Parathyroid adenoma (tissue), 2 donors: ENCODE data around the gene SOCS7.

Experiments
- H2AFZ ChIP-seq: fragments of 300-600 bp; sonication (generic); one replicate; pipeline ENCODE4 v1.7.0; 2017; ENCODE audit warnings: antibody characterized with exemption, mild to moderate bottlenecking
- H3K27ac ChIP-seq: fragments of 300-600 bp; sonication (generic); one replicate; pipeline ENCODE4 v1.7.0; 2017
- H3K27me3 ChIP-seq: fragments of 300-600 bp; sonication (generic); one replicate; pipeline ENCODE4 v1.7.0; 2017; ENCODE audit warnings: low read length; ENCODE audit not compliant: control insufficient read depth, insufficient read depth
- H3K36me3 ChIP-seq: fragments of 300-600 bp; sonication (generic); one replicate; pipeline ENCODE4 v1.7.0; 2017; ENCODE audit warnings: low read length; ENCODE audit not compliant: control insufficient read depth, insufficient read depth
- H3K4me1 ChIP-seq: fragments of 300-600 bp; sonication (generic); one replicate; pipeline ENCODE4 v1.7.0; 2017; ENCODE audit warnings: control low read depth
- H3K4me2 ChIP-seq: fragments of 300-600 bp; sonication (generic); one replicate; pipeline ENCODE4 v1.7.0; 2017; ENCODE audit warnings: low read length
- H3K4me3 ChIP-seq: fragments of 300-600 bp; sonication (generic); one replicate; pipeline ENCODE4 v1.7.0; 2017; ENCODE audit warnings: low read depth, low read length
- H3K79me2 ChIP-seq: fragments of 300-600 bp; sonication (generic); one replicate; pipeline ENCODE4 v1.7.0; 2017; ENCODE audit warnings: control low read depth
- H3K9ac ChIP-seq: fragments of 300-600 bp; sonication (generic); one replicate; pipeline ENCODE4 v1.7.0; 2017; ENCODE audit warnings: mild to moderate bottlenecking
- H3K9me3 ChIP-seq: fragments of 300-600 bp; sonication (generic); one replicate; pipeline ENCODE4 v1.7.0; 2017; ENCODE audit warnings: low read length; ENCODE audit not compliant: control insufficient read depth
- TF ChIP-seq, protein P1 (sequence below): fragments of 300-600 bp; sonication (generic); IDR thresholded peaks from one replicate; pipeline ENCODE4 v1.7.0; 2017; ENCODE audit warnings: antibody characterized with exemption, mild to moderate bottlenecking
- donor health status: primary hyperparathyroidism.

SOCS7 gene

DNA sequence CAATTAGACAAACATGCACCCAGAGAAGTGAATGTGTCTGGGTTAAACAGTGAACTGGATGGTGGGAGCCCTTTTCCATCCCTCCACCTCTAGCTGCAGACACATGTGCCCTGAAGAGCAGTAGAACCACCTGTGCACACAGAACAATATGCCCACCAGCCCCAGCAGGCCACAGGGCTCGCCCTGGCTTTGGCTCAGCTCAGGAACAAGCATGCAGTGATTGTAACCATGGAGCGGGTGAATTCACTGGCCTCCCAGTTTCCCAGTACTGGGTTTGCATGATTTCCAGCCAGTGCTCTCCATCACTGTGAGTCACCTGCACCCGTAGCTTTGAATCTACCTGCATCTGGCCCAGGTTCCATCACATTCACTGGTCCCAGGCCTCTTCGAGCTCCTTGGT is 13.1 kb upstream of the SOCS7 start:
- Histone ChIP-seq H3K9me3 (no peaks in the 10 kb centered on the region), H3K79me2 (no peaks in the 10 kb centered on the region), H3K4me2 (no peak overlapping the region), H3K4me1 (peaks cover 8% of the 10 kb centered on the region), H3K27me3 (no peaks in the 10 kb centered on the region), H3K4me3 (no peak overlapping the region), H3K9ac (no peak overlapping the region), H3K27ac (no peak overlapping the region), H2AFZ (no peak overlapping the region), H3K36me3 (no peaks in the 10 kb centered on the region)
- TF ChIP-seq, protein P1, sequence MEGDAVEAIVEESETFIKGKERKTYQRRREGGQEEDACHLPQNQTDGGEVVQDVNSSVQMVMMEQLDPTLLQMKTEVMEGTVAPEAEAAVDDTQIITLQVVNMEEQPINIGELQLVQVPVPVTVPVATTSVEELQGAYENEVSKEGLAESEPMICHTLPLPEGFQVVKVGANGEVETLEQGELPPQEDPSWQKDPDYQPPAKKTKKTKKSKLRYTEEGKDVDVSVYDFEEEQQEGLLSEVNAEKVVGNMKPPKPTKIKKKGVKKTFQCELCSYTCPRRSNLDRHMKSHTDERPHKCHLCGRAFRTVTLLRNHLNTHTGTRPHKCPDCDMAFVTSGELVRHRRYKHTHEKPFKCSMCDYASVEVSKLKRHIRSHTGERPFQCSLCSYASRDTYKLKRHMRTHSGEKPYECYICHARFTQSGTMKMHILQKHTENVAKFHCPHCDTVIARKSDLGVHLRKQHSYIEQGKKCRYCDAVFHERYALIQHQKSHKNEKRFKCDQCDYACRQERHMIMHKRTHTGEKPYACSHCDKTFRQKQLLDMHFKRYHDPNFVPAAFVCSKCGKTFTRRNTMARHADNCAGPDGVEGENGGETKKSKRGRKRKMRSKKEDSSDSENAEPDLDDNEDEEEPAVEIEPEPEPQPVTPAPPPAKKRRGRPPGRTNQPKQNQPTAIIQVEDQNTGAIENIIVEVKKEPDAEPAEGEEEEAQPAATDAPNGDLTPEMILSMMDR = no peak

DNA sequence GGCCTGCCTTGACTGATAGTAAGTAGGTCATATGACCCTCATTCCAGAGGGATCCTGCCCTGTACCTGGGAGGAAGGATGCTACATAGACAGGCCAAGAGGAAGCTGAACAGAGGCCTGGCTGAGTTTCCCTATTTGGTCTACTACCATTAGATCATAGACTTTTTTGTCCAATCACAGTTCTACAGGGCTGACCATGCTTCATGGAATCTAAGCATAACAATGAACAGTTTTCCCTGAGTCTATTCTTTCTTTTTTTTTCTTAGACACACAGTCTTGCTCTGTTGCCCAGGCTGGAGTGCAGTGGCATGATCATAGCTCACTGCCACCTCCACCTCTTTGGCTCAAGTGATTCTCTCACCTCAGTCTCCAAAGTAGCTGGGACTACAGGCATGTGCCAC is 11.8 kb upstream of the SOCS7 start:
- no peaks in the 10 kb centered on the region for H3K27me3 ChIP-seq
- H3K36me3 ChIP-seq = no peaks in the 10 kb centered on the region
- H3K9me3 ChIP-seq = no peaks in the 10 kb centered on the region
- no peak overlapping the region for H3K9ac ChIP-seq
- no peak overlapping the region for H3K4me3 ChIP-seq
- H3K27ac ChIP-seq = no peak overlapping the region
- peaks cover 8% of the 10 kb centered on the region for H3K4me1 ChIP-seq
- TF ChIP-seq, protein P1 = no peak
- H3K4me2 ChIP-seq = no peak overlapping the region
- no peak overlapping the region for H2AFZ ChIP-seq
- H3K79me2 ChIP-seq = no peaks in the 10 kb centered on the region

DNA sequence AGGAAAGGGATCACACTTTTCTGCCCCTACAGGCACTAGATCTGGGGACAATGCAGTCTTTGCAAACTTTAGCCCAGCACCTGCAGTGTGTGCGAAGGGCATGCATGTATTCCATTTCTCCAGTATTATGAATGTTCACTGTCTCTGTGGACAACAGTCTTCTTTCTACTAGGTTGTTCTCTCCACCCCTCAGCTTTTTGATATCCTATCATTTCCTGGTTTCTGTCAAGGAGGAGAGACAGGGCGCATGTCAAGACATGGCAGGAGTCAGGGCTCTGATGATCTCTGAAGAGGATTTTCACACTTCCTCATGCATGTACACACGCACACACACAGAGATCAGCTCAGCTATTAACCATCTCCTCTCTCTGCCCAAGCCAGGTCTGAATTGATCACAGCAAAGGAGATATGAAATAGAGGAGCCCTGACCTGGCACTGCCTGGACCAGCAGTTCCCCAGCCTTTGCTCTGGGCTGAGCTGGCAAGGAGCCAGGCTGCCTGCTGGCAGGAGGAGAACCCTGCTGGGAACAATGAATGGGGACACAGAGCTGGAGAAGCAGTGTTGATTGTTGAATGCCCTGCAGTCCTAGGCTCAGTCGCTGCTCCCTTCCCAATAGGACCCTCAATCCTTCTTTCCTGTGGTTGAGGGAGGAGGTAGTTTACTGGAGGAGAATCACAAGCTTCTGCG is 10.5 kb upstream of the SOCS7 start:
- H2AFZ ChIP-seq = peak overlapping the region; percentile 81
- peaks cover 8% of the 10 kb centered on the region for H3K4me1 ChIP-seq
- no peaks in the 10 kb centered on the region for H3K79me2 ChIP-seq
- H3K27me3 ChIP-seq = no peaks in the 10 kb centered on the region
- H3K27ac ChIP-seq = no peak overlapping the region
- H3K9me3 ChIP-seq = no peaks in the 10 kb centered on the region
- no peak overlapping the region for H3K9ac ChIP-seq
- H3K36me3 ChIP-seq = no peaks in the 10 kb centered on the region
- H3K4me3 ChIP-seq = no peak overlapping the region
- no peak overlapping the region for H3K4me2 ChIP-seq
- TF ChIP-seq, protein P1 = no peak

DNA sequence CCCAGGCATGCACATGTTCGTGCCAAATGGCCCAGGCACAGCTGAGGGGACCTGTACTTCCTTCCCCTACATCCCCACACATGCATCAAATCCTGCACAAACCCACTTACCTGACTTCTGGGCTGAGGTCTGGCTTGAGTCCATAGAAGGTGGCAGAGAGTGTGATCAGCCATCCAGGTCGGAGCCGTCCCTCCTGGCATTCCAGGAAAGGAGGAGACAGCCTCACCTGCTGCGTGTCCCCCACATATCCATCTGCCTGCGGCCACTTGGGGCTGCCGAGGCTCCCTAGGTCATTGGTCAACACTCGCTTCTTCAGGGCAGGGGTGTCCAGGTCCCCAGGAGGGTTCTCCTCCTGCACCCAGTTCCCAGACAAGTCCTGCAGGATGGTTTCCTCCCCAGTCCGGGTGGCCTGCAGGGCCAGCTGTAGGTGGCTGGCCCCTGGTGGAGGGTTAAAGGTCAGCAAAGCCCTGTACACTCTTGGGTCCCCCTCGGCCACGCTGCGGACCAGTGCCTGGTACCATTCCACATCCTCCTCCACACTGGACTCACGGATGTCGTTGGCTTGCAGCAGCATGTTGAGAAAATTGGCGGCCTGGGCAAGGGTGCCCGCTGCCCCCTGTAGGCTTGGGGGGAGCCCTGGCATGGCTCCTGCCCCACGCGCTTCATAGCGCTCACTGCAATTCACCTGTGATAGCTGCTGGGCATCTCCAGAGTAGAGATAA is 8.6 kb upstream of the SOCS7 start:
- Histone ChIP-seq H3K4me1 (peaks cover 8% of the 10 kb centered on the region), H3K27ac (no peak overlapping the region), H3K36me3 (no peaks in the 10 kb centered on the region), H3K4me2 (no peak overlapping the region), H3K9me3 (no peaks in the 10 kb centered on the region), H3K4me3 (no peak overlapping the region), H3K79me2 (no peaks in the 10 kb centered on the region), H3K9ac (no peak overlapping the region), H3K27me3 (no peaks in the 10 kb centered on the region), H2AFZ (no peak overlapping the region)
- TF ChIP-seq, protein P1 = no peak
